GM21717 (cell line): ENCODE measurements around the gene WDR45.

ENCODE experiments used
- ATAC-seq: cut with Tn5 transposase; IDR thresholded peaks from one replicate; pipeline ENCODE4 v1.9.1; 2021; ENCODE audit warnings: mild to moderate bottlenecking, moderate library complexity; ENCODE audit not compliant: unreplicated experiment

The WDR45 gene

GRCh38 chrX:49075347-49075746 is 4.3 kb downstream of the WDR45 start:
- no peak for ATAC-seq

GRCh38 chrX:49073601-49074575 is 5.8 kb downstream of the WDR45 start, which contains the start of gene PRAF2:
Gene PRAF2 (minus strand): TSS chrX:49074002. CDS start chrX:49073987, 15 bp downstream.
- peak; percentile 71 for ATAC-seq

- ATAC-seq: no peak
Measured at GRCh38 chrX:49072712-49073095, 7.0 kb downstream of the WDR45 start.

GRCh38 chrX:49071877-49072711 is 7.6 kb downstream of the WDR45 start:
- no peak for ATAC-seq

- no peak for ATAC-seq
Measured at GRCh38 chrX:49070988-49071387, 8.7 kb downstream of the WDR45 start.

GRCh38 chrX:49069038-49069437 is 10.6 kb downstream of the WDR45 start:
- ATAC-seq: no peak

GRCh38 chrX:49067285-49068120 is 12.2 kb downstream of the WDR45 start:
- ATAC-seq: no peak

GRCh38 chrX:49066690-49067089 is 13.0 kb downstream of the WDR45 start:
- no peak for ATAC-seq

GRCh38 chrX:49066278-49066677 is 13.4 kb downstream of the WDR45 start:
- ATAC-seq: no peak

GRCh38 chrX:49064735-49065134 is 15.0 kb downstream of the WDR45 start:
- no peak for ATAC-seq

- no peak for ATAC-seq
Measured at GRCh38 chrX:49064303-49064702, 15.4 kb downstream of the WDR45 start.

- ATAC-seq: no peak
Measured at GRCh38 chrX:49063715-49064114, 16.0 kb downstream of the WDR45 start.

GRCh38 chrX:49061916-49062315 is 17.8 kb downstream of the WDR45 start:
- ATAC-seq: no peak

- ATAC-seq: no peak
Measured at GRCh38 chrX:49061490-49061889, 18.2 kb downstream of the WDR45 start.

GRCh38 chrX:49060914-49061313 is 18.8 kb downstream of the WDR45 start:
- no peak for ATAC-seq

GRCh38 chrX:49059681-49060085 is 20.0 kb downstream of the WDR45 start:
- no peak for ATAC-seq

- no peak for ATAC-seq
Measured at GRCh38 chrX:49059201-49059600, 20.5 kb downstream of the WDR45 start.

- ATAC-seq: no peak
Measured at GRCh38 chrX:49058794-49059193, 20.9 kb downstream of the WDR45 start, which contains the start of gene CCDC120. Gene CCDC120 (plus strand): TSS chrX:49058999. CDS start chrX:49062042, 3,043 bp downstream.

- ATAC-seq: no peak
Measured at GRCh38 chrX:49054073-49054762, 25.5 kb downstream of the WDR45 start.
